ENCODE results near the gene GPX2. TPM values are rescaled to one million over a fixed set of nuclear protein-coding genes. Genes with fewer than 3 reads are reported as not detected.

GPX2 gene
- total and polyA plus RNA-seq, 2 experiments from 2014 or later: not detected

DNA sequence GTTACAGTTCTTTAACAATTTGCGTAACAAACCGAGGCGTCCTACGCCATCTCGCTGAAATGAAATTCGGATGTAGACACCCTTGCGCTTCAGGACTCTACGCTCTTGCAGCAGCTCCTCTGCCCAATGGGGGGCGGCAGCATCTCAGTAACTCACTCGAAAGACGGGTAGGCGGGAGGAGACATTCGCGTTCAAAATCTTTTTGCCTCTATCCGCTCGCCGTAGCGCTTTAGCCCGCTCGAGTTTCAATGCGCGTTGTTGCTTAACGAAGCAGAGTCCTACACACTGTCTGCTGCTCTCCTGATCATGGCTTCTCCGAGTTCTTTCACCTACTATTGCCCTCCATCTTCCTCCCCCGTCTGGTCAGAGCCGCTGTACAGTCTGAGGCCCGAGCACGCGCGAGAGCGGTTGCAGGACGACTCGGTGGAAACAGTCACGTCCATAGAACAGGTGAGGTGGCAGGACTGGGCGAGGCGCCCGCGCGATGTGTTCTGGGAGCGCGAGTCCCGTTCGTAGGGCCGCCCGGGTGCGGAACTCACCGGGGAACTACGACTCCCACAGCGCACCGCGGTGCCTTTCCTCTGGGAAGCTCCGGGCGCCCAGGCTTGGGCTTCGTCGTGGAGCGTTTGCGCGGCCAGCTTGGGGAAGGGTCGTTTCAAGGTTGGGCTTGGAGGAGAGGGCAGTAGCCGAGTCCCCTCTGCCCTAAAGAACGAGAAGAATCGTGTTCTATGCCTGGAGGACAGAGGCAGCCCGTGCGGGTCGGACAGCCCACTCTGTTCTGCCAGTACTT, 44.3 kb upstream of the GPX2 start, which contains the start of gene FNTB:
Gene FNTB, plus strand, starts transcription at position 248 of the 790 bp plus-strand sequence. Its CDS starts 59 bp downstream, at position 307.
- Histone ChIP-seq H3F3A (ENCODE audit: insufficient read depth) (no peaks in the 10 kb centered on the region), H3K9ac (peak within 1 kb of the TSS; percentile 93), H3K9me2 (ENCODE audit: insufficient read depth) (no peaks in the 10 kb centered on the region), H2AFZ (peak within 1 kb of the TSS; percentile 89), H3K27me3 (replicated peaks; ENCODE audit: insufficient read depth) (no peaks in the 10 kb centered on the region; the same call in 1 of the 2 replicates), H3K36me3 (ENCODE audit: low read depth) (no peaks in the 10 kb centered on the region), H4K20me1 (ENCODE audit: insufficient read depth) (no peaks in the 10 kb centered on the region), H3K9me3 (ENCODE audit: low read depth) (no peaks in the 10 kb centered on the region), H3K4me2 (ENCODE audit: unreplicated experiment) (peak within 1 kb of the TSS; percentile 88), H3K79me2 (ENCODE audit: insufficient read depth) (peaks cover 45% of the 10 kb centered on the region), H3K27ac (peak within 1 kb of the TSS; percentile 86), H3K4me3 (peak within 1 kb of the TSS; percentile 99), H3K4me1 (ENCODE audit: insufficient read depth) (peaks cover 9% of the 10 kb centered on the region; the same call in 1 of the 2 replicates)
- WGBS, 2 experiments (ENCODE audit: low coverage in 1 of 2, low lambda C conversion rate in 2 of 2, missing lambda C conversion rate in 2 of 2): 1 to 2% methylated on average over 65 of the region's 65 CpGs
- DNase-seq: peak; percentile 99
- in situ Hi-C loops (cut with MboI): no loop called here
- TF ChIP-seq EZH2phosphoT487 (IDR thresholded peaks at IDR 0.05; ENCODE audit: insufficient read depth, low read depth): no peak
- TF ChIP-seq EZH2 (IDR thresholded peaks at IDR 0.05; ENCODE audit: insufficient read depth, poor library complexity, severe bottlenecking): no peak

DNA sequence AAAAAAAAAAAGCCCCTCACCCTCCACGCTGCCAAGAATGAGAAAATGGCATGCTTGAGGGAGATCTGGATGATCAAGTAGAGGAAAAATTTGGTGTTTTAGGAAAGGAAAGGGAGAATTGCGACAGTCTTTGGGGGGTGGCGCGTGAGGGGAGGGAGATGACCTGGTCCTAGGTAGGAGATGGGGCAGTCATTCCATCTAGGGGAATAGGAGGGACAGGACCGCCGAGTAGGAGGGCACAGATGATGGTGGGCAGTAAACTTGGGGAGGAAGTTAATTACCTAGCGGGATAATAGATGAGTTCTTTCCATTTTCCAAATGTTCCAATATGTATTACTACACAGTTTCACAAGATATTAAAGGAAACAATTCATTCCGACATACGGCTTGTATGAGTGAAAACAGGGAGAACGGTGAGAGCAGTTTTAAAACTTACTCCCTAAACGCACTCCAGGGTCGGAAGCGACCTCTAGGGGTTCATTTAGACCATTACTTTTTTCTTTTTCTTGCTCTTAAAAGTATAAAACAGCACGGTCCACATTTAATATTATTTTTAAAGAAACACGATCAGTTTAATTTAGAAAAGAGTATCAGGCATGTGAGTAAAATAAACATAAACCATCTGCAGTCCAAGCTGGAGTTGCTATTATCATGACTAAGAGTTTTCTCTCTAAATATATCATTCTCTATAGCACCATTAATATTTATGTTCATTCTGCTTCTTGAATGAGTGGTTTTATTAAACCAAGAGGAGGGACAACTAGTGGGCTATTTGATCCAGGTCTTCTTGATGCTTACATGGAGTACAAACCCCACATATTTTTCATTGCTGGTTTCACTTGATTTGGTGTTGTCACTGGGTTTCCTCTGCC, 41.1 kb upstream of the GPX2 start:
- 5 to 6% methylated on average over 15 of the region's 15 CpGs for WGBS, 2 experiments (ENCODE audit: low coverage in 1 of 2, low lambda C conversion rate in 2 of 2, missing lambda C conversion rate in 2 of 2)
- DNase-seq: peak; percentile 78
- in situ Hi-C loops (cut with MboI): no loop called here

DNA sequence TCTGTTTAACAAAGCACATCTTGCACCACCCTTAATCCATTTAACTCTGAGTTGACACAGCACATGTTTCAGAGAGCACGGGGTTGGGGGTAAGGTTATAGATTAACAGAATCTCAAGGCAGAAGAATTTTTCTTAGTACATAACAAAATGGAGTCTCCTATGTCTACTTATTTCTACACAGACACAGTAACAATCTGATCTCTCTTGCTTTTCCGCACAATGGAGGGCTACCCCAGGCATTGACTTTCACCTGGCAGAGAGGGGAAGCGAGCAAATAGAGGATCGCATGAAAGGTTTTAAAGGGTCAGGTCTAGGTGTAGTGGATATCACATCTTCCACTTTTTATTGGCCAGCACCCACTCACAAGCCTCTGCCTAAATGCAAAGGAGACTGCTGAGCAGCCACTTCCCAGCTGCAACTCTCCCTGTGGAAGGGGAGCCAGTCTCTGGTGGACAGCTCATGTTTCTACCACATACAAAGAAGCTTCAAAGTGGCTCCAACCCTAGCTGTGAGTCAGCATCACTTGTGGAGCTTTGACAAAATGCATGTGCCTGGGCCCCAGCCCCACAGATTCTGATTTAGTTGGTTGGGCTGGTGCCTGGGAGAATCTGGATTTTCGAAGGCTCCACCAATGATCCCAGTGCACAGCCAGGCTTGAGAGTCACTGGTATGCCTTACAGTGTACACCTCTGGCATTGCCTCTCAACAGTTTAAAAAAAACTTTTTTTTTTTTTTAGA, 37.0 kb upstream of the GPX2 start:
- H3K9me3 ChIP-seq (ENCODE audit: low read depth): no peaks in the 10 kb centered on the region
- peak; percentile 68 for DNase-seq
- H3F3A ChIP-seq (ENCODE audit: insufficient read depth): no peaks in the 10 kb centered on the region

More for the DNA sequence above, 41.1 kb upstream of the GPX2 start:
- Histone ChIP-seq H4K20me1 (ENCODE audit: insufficient read depth) (no peaks in the 10 kb centered on the region), H3K27ac (no peak overlapping the region), H3K36me3 (ENCODE audit: low read depth) (no peaks in the 10 kb centered on the region), H3K79me2 (ENCODE audit: insufficient read depth) (peaks cover 16% of the 10 kb centered on the region), H2AFZ (peak overlapping the region; percentile 61), H3F3A (ENCODE audit: insufficient read depth) (no peaks in the 10 kb centered on the region), H3K9ac (no peak overlapping the region), H3K4me3 (peak overlapping the region; percentile 58), H3K4me2 (ENCODE audit: unreplicated experiment) (peak overlapping the region; percentile 54), H3K27me3 (replicated peaks; ENCODE audit: insufficient read depth) (no peaks in the 10 kb centered on the region; the same call in 1 of the 2 replicates), H3K4me1 (ENCODE audit: insufficient read depth) (peaks cover 9% of the 10 kb centered on the region; the same call in 1 of the 2 replicates), H3K9me2 (ENCODE audit: insufficient read depth) (no peaks in the 10 kb centered on the region), H3K9me3 (ENCODE audit: low read depth) (no peaks in the 10 kb centered on the region)
- TF ChIP-seq EZH2phosphoT487 (IDR thresholded peaks at IDR 0.05; ENCODE audit: insufficient read depth, low read depth) (no peak), EZH2 (IDR thresholded peaks at IDR 0.05; ENCODE audit: insufficient read depth, poor library complexity, severe bottlenecking) (no peak)

DNA sequence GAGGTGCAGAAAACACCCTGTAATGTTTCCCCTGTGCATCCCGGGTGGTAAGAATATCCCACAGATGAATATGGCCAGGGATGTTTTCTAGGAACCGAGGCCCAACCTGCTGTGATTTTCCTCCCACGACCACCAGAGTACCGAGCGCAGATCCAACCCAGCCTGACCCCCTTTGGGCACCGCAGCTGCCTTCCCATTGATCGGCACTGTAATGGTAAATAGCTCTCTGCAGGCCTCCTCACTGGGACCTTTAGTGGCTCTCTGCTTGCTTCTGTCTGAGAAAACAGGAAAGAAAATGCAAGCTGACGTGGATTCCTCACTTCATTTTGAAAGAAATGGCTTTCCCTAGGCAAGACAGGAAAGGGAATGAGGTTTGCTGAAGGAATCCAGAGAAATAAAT, 32.0 kb upstream of the GPX2 start:
- no peaks in the 10 kb centered on the region for H3F3A ChIP-seq (ENCODE audit: insufficient read depth)
- DNase-seq: no peak
- H3K9me2 ChIP-seq (ENCODE audit: insufficient read depth): no peaks in the 10 kb centered on the region
- H4K20me1 ChIP-seq (ENCODE audit: insufficient read depth): no peaks in the 10 kb centered on the region
- H3K9ac ChIP-seq: no peak overlapping the region
- no peak overlapping the region for H3K27ac ChIP-seq
- no peaks in the 10 kb centered on the region for H3K79me2 ChIP-seq (ENCODE audit: insufficient read depth)
- WGBS, 2 experiments (ENCODE audit: low coverage in 1 of 2, low lambda C conversion rate in 2 of 2, missing lambda C conversion rate in 2 of 2): 77 to 81% methylated on average over 8 of the region's 8 CpGs
- TF ChIP-seq EZH2phosphoT487 (IDR thresholded peaks at IDR 0.05; ENCODE audit: insufficient read depth, low read depth): no peak
- no peak for TF ChIP-seq EZH2 (IDR thresholded peaks at IDR 0.05; ENCODE audit: insufficient read depth, poor library complexity, severe bottlenecking)
- H3K27me3 ChIP-seq (replicated peaks; ENCODE audit: insufficient read depth): peaks cover 4% of the 10 kb centered on the region
- no peak overlapping the region for H3K4me3 ChIP-seq
- in situ Hi-C loops (cut with MboI): no loop called here
- no peak overlapping the region for H3K4me2 ChIP-seq (ENCODE audit: unreplicated experiment)
- H2AFZ ChIP-seq: no peak overlapping the region
- no peaks in the 10 kb centered on the region for H3K9me3 ChIP-seq (ENCODE audit: low read depth)
- H3K36me3 ChIP-seq (ENCODE audit: low read depth): no peaks in the 10 kb centered on the region
- H3K4me1 ChIP-seq (ENCODE audit: insufficient read depth): no peaks in the 10 kb centered on the region

More for the DNA sequence above, 37.0 kb upstream of the GPX2 start:
- no peaks in the 10 kb centered on the region for H3K4me1 ChIP-seq (ENCODE audit: insufficient read depth)
- H3K4me2 ChIP-seq (ENCODE audit: unreplicated experiment): no peak overlapping the region
- no peaks in the 10 kb centered on the region for H3K79me2 ChIP-seq (ENCODE audit: insufficient read depth)
- H3K9ac ChIP-seq: no peak overlapping the region
- H4K20me1 ChIP-seq (ENCODE audit: insufficient read depth): no peaks in the 10 kb centered on the region
- H3K27ac ChIP-seq: no peak overlapping the region
- no peak overlapping the region for H3K4me3 ChIP-seq
- no peak overlapping the region for H2AFZ ChIP-seq
- in situ Hi-C loops (cut with MboI): no loop called here
- no peaks in the 10 kb centered on the region for H3K36me3 ChIP-seq (ENCODE audit: low read depth)
- no peak for TF ChIP-seq EZH2 (IDR thresholded peaks at IDR 0.05; ENCODE audit: insufficient read depth, poor library complexity, severe bottlenecking)
- TF ChIP-seq EZH2phosphoT487 (IDR thresholded peaks at IDR 0.05; ENCODE audit: insufficient read depth, low read depth): no peak
- peaks cover 4% of the 10 kb centered on the region for H3K27me3 ChIP-seq (replicated peaks; ENCODE audit: insufficient read depth)
- no peaks in the 10 kb centered on the region for H3K9me2 ChIP-seq (ENCODE audit: insufficient read depth)
- WGBS, 2 experiments (ENCODE audit: low coverage in 1 of 2, low lambda C conversion rate in 2 of 2, missing lambda C conversion rate in 2 of 2): 65 to 68% methylated on average over 5 of the region's 5 CpGs

Data from GM23248 (cell line).